Measurements from ENCODE around the gene KAZN.
A peak's percentile ranks its signal among the peaks of the same experiment; 100 is the strongest.
"Not testable (repeated sequence)": the region's sequence is repeated elsewhere in the genome, so short reads cannot be mapped to it uniquely, and the experiment has no call there.

KAZN gene

DNA sequence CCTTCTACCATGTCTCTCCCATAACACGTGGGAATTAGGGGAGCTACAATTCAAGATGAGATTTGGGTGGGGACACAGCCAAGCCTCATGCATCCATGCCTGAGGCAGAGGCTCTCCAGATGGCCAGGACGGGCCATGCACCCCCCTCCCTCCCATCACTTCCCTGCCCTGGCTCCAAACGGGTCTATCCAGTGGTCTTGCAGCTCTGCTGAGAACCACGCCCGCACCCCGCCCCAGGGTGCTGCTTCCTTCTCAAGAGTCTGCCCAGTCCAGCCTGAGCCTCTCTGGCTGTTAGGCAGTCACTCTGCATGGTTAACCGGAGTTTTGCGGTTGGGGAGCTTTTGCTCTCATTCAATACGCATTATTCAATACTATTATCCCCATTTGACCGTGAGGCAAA is 423.6 kb downstream of the KAZN start:
- no peak for DNase-seq

- DNase-seq, result no peak
These were observed 424.7 kb downstream of the KAZN start for GRCh38 chr1:15023205-15023604.

- DNase-seq, result no peak
These were observed 425.5 kb downstream of the KAZN start for GRCh38 chr1:15023976-15024375.

- no peak for DNase-seq
These were observed 427.6 kb downstream of the KAZN start for GRCh38 chr1:15026117-15026489.

DNA sequence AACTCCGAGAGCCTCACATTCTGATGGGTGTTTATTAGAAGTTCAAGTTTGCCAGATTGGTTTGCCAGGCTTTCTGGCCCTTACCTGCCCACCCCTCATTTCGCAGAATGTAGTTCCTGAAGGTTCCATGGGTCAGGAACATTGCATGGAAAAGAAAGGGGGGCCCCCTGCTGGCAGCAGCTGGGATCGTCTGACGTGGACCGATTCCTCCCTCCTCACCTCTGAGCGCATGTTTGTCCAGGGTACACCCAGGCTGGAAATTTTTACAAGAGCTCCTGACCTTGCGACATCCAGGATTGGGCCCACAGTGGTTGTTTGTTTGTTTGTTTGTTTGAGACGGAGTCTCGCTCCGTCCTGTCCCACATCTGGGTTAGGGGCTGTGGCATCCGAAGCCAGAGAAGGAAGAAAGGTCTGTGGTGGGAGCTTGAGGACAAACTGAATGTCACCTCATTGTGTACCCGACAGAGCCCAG is 429.1 kb downstream of the KAZN start:
- DNase-seq, result peak; percentile 11

DNA sequence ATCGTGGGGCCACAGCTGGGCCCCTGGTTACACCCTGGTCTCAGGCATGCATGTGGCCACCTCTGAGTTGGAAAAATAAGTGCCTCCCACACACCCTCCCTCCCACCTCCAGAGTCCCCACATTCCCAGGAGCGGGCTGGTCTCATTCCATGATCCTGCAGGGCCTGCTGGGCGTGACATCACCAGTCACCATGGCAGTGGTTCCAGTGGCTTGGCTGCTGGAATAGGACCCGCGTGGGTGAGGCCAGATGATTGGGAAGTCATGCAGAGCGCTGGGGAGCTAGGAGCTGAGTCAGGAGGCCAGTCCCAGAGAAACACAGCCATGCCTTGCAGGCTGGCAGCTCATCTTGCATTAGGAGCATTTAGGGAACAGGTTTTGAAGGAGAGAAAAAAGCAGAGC is 429.6 kb downstream of the KAZN start:
- DNase-seq, result no peak

DNA sequence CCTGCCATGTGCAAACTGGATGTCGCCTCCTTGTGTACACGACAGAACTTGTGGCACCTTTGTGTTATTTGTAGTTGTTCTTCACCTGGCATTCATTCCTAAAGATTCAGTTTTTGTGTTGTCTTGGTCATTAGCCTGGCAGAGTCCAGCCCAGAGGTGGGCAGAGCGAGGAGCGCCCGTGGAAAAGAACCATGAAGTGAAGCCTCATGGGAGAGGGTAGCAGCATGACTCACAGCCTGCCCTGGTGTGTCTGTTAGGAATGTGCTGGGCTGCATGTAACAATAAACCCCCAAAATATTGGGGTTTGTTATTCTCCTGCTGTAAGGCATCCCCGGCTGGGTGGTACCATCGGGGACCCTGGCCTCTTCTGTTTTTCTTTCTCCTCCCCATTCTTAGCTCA is 430.1 kb downstream of the KAZN start:
- no peak for DNase-seq

- DNase-seq, result no peak
These were observed 430.6 kb downstream of the KAZN start for GRCh38 chr1:15029036-15029435.

- DNase-seq, result no peak
These were observed 431.3 kb downstream of the KAZN start for GRCh38 chr1:15029786-15030185.

DNA sequence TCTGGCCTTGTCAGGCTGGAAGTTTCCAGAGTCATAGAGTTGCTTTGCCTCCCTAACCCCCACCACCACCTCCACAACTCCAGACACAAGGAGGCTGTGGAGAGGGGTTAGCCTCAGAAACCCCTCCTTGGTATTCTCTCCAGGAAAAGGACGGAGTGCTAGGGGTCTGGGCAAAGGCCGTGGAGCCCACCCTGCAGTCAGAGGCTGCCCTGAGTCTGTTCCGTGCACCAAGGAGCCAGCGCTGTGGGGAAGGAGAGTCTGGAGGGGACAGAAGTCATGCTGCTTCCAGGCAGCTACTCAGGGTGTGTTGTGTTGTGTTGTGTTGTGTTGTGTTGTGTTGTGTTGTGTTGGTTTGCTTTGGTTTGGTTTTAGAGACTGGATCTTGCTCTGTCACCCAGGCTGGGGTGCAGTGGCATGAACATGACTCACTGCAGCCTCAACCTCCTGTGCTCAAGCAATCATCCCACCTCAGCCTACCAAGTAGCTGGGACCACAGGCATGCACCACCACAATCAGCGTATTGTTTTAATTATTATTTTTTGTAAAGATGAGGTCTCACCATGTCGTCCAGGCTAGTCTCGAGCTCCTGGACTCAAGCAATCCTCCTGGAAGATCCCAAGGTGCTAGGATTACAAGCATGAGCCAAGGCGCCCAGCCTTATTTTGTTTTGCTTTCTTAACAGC is 432.9 kb downstream of the KAZN start:
- DNase-seq, result no peak

DNA sequence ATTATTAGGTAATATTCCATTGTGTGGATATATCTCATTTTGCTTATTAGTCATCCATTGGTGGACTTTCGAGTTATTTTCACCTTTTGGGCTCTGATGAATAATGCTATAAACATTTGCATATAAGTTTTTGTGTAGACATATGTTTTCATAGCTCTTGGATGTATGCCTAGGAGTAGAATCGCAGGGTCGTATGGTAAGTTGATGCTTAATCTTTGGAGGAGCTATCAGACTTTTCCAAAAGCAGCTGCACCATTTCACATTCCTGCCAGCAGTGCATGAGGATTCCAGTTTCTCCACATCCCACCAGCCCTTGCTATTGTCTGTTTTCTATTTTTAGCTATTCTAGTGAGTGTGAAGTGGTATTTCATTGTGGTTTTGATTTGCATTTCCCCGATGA is 434.8 kb downstream of the KAZN start:
- no peak for DNase-seq

DNA sequence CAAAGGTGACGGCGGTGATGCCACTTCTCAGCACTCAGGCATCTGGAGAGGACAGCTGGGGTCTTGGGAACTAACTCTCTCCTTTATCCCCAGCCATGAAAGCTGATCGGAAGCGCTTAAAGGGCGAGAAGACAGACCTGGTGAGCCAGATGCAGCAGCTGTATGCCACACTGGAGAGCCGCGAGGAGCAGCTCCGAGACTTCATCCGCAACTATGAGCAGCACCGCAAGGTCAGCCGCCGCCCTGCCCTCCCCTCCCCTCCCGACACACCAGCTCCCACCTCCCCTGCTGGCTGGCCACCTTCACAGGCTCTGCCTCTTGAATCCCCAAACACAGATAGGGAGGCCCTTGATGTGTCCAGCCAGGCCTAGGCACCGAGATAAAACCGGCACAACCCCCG is 436.2 kb downstream of the KAZN start:
- no peak for DNase-seq

DNA sequence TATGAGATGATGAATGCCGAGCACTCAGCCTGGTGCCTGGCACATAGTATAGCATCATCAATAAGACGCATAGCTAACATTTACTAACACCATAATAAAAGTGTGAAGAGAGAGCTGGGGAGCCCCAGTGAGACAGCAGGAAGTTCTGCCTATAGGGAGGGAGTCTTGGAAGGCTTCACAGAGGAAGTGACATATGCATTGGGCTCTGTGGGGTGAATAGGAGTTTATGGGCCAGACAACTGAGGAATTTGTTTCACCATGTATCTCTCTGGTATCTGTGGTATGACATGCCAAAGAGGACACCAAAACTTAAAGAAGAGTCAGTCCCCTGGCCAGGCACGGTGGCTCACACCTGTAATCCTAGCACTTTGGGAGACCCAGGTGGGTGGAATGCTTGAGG is 436.8 kb downstream of the KAZN start:
- no peak for DNase-seq

GRCh38 chr1:15036101-15036500 is 437.6 kb downstream of the KAZN start:
- DNase-seq, result no peak

- no peak for DNase-seq
These were observed 439.9 kb downstream of the KAZN start for GRCh38 chr1:15038232-15039016.

DNA sequence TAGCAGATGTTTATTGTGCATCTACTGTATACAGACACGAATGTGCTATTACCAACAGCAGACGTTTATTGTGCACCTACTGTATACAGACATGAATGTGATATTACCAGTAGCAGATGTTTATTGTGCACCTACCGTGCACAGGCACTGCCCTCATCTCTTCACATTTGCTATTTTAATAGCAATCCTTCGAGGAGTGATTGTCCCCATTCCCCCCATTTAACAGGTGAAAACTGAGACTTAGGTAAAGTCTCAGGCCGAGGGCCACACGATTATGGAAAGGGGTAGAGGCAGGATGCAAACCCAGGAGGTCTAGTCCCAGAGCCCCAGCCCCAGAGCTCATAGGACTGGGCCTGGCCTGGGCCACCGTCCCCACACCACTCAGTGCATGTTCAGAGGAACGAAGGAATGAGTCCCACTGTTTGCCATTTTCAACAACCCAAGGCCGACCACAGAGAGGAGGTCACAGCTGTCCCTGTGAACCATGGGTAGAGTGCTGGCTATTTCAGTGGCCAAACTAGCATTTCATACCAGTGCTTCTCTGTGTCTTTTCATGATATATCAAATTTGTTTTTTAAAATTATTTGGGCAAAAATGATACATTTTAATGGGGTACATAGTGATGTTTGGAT is 440.6 kb downstream of the KAZN start:
- DNase-seq, result no peak

- no peak for DNase-seq
These were observed 441.4 kb downstream of the KAZN start for GRCh38 chr1:15039901-15040300.

GRCh38 chr1:15040685-15041084 is 442.2 kb downstream of the KAZN start:
- not testable (repeated sequence) for DNase-seq

DNA sequence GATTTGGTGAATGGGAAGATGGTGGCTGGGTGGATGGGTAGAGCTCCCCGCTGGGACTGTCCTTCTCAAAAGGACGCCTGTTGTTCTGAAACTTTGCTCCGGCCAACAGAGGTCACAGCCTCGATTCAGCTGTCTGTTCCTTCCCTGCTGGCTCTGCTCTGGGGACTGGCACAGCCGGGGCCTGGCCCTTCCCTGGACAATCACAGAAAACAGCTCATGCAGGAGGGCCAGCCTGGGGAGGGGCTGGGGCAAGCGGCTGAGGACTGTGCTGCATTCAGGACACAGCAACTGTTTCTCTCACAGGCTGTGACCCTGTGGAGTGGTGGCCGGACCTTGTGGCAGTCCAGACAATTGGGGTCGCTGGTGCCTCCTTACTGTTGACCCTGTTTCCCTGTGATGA is 444.4 kb downstream of the KAZN start:
- no peak for DNase-seq

- no peak for DNase-seq
These were observed 445.4 kb downstream of the KAZN start for GRCh38 chr1:15043934-15044333.

GRCh38 chr1:15045123-15045522 is 446.6 kb downstream of the KAZN start:
- no peak for DNase-seq

GRCh38 chr1:15046487-15047165 is 448.1 kb downstream of the KAZN start:
- no peak for DNase-seq

DNA sequence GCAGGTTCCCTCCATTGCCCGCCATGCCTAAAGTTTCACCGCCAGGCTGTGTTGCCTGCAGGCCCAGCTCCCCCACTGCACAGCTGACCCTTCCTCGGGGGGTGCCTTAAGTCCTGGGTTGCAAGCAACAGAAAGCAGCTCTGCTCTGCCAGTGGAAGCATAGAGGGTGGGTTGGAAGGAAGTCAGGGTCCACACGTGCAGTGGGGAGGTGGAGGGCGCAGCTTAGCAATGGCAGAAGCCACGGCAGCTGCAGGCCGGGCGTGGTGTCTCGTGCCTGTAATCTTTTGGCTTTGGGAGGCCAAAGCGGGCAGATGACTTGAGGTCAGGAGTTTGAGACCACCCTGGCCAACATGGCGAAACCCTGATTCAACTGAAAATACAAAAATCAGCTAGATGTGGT is 448.8 kb downstream of the KAZN start:
- no peak for DNase-seq
